ENCODE results near the gene UBTF. TPM values are rescaled to one million over a fixed set of nuclear protein-coding genes. Genes with fewer than 3 reads are reported as not detected.

UBTF gene
- total RNA-seq, 1 donor from 2014 or later, result 62.1 TPM

- no peak for TF ChIP-seq CTCF (IDR thresholded peaks at IDR 0.05)
These were observed 17.0 kb upstream of the UBTF start for GRCh38 chr17:44236444-44236991.

GRCh38 chr17:44235583-44235936 is 16.1 kb upstream of the UBTF start:
- TF ChIP-seq CTCF (IDR thresholded peaks at IDR 0.05), result no peak
- Mint-ChIP-seq H3K27me3 (ENCODE audit: low read depth) (no peaks in the 10 kb centered on the region), H3K9me3 (ENCODE audit: low read depth) (no peaks in the 10 kb centered on the region), H3K4me1 (ENCODE audit: low read depth) (peaks cover 10% of the 10 kb centered on the region), H3K4me3 (ENCODE audit: unreplicated experiment) (no peak overlapping the region), H3K36me3 (ENCODE audit: low read depth) (no peaks in the 10 kb centered on the region), H3K27ac (ENCODE audit: unreplicated experiment) (no peak overlapping the region)
- DNase-seq (ENCODE audit: low spot score), result no peak

More at GRCh38 chr17:44236444-44236991, 17.0 kb upstream of the UBTF start:
- no peak overlapping the region for H3K4me3 Mint-ChIP-seq (ENCODE audit: unreplicated experiment)
- H3K27me3 Mint-ChIP-seq (ENCODE audit: low read depth), result no peaks in the 10 kb centered on the region
- H3K9me3 Mint-ChIP-seq (ENCODE audit: low read depth), result no peaks in the 10 kb centered on the region
- no peak overlapping the region for H3K27ac Mint-ChIP-seq (ENCODE audit: unreplicated experiment)
- H3K36me3 Mint-ChIP-seq (ENCODE audit: low read depth), result no peaks in the 10 kb centered on the region
- DNase-seq (ENCODE audit: low spot score), result no peak
- peaks cover 10% of the 10 kb centered on the region for H3K4me1 Mint-ChIP-seq (ENCODE audit: low read depth)

- Mint-ChIP-seq H3K4me3 (ENCODE audit: unreplicated experiment) (no peak overlapping the region), H3K27ac (ENCODE audit: unreplicated experiment) (no peak overlapping the region), H3K9me3 (ENCODE audit: low read depth) (no peaks in the 10 kb centered on the region), H3K4me1 (ENCODE audit: low read depth) (peaks cover 10% of the 10 kb centered on the region), H3K36me3 (ENCODE audit: low read depth) (no peaks in the 10 kb centered on the region), H3K27me3 (ENCODE audit: low read depth) (no peaks in the 10 kb centered on the region)
- DNase-seq (ENCODE audit: low spot score), result no peak
- TF ChIP-seq CTCF (IDR thresholded peaks at IDR 0.05), result no peak
These were observed 14.1 kb upstream of the UBTF start for GRCh38 chr17:44233582-44233981.

GRCh38 chr17:44232061-44232460 is 12.6 kb upstream of the UBTF start:
- Mint-ChIP-seq H3K27me3 (ENCODE audit: low read depth) (no peaks in the 10 kb centered on the region), H3K4me3 (ENCODE audit: unreplicated experiment) (no peak overlapping the region), H3K4me1 (ENCODE audit: low read depth) (peaks cover 10% of the 10 kb centered on the region), H3K36me3 (ENCODE audit: low read depth) (no peaks in the 10 kb centered on the region), H3K9me3 (ENCODE audit: low read depth) (no peaks in the 10 kb centered on the region), H3K27ac (ENCODE audit: unreplicated experiment) (no peak overlapping the region)
- TF ChIP-seq CTCF (IDR thresholded peaks at IDR 0.05), result no peak
- no peak for DNase-seq (ENCODE audit: low spot score)

GRCh38 chr17:44230140-44230539 is 10.7 kb upstream of the UBTF start:
- no peaks in the 10 kb centered on the region for H3K9me3 Mint-ChIP-seq (ENCODE audit: low read depth)
- H3K27ac Mint-ChIP-seq (ENCODE audit: unreplicated experiment), result no peak overlapping the region

More at GRCh38 chr17:44230140-44230539, 10.7 kb upstream of the UBTF start:
- Mint-ChIP-seq H3K27me3 (ENCODE audit: low read depth) (no peaks in the 10 kb centered on the region), H3K4me1 (ENCODE audit: low read depth) (peaks cover 5% of the 10 kb centered on the region), H3K4me3 (ENCODE audit: unreplicated experiment) (no peak overlapping the region), H3K36me3 (ENCODE audit: low read depth) (no peaks in the 10 kb centered on the region)
- no peak for TF ChIP-seq CTCF (IDR thresholded peaks at IDR 0.05)
- DNase-seq (ENCODE audit: low spot score), result no peak

Data from chondrocyte (in vitro differentiated cells).